ENCODE data around the gene OXCT1.
"Not testable (repeated sequence)": the region's sequence is repeated elsewhere in the genome, so short reads cannot be mapped to it uniquely, and the experiment has no call there.

Gene OXCT1

GRCh38 chr5:41773799-41774198 lies 96.4 kb downstream of the OXCT1 start:
- DNase-seq (ENCODE audit: low spot score), result no peak

GRCh38 chr5:41772785-41773442 lies 97.3 kb downstream of the OXCT1 start:
- DNase-seq (ENCODE audit: low spot score), result no peak

GRCh38 chr5:41772056-41772455 lies 98.2 kb downstream of the OXCT1 start:
- DNase-seq (ENCODE audit: low spot score), result peak; percentile 30

- no peak for DNase-seq (ENCODE audit: low spot score)
These were observed 99.4 kb downstream of the OXCT1 start for GRCh38 chr5:41770799-41771198.

- DNase-seq (ENCODE audit: low spot score), result no peak
These were observed 101.5 kb downstream of the OXCT1 start for GRCh38 chr5:41768692-41769091.

GRCh38 chr5:41764650-41765049 lies 105.6 kb downstream of the OXCT1 start:
- DNase-seq (ENCODE audit: low spot score), result no peak

GRCh38 chr5:41763574-41763973 lies 106.7 kb downstream of the OXCT1 start:
- DNase-seq (ENCODE audit: low spot score), result no peak

GRCh38 chr5:41763081-41763480 lies 107.1 kb downstream of the OXCT1 start:
- no peak for DNase-seq (ENCODE audit: low spot score)

- DNase-seq (ENCODE audit: low spot score), result no peak
These were observed 107.8 kb downstream of the OXCT1 start for GRCh38 chr5:41762426-41762825.

- no peak for DNase-seq (ENCODE audit: low spot score)
These were observed 108.6 kb downstream of the OXCT1 start for GRCh38 chr5:41761663-41762062.

GRCh38 chr5:41755705-41756104 lies 114.5 kb downstream of the OXCT1 start:
- no peak for DNase-seq (ENCODE audit: low spot score)

- no peak for DNase-seq (ENCODE audit: low spot score)
These were observed 115.4 kb downstream of the OXCT1 start for GRCh38 chr5:41754857-41755256.

- no peak for DNase-seq (ENCODE audit: low spot score)
These were observed 118.4 kb downstream of the OXCT1 start for GRCh38 chr5:41751867-41752266.

- no peak for DNase-seq (ENCODE audit: low spot score)
These were observed 121.6 kb downstream of the OXCT1 start for GRCh38 chr5:41748631-41749030.

- DNase-seq (ENCODE audit: low spot score), result no peak
These were observed 122.5 kb downstream of the OXCT1 start for GRCh38 chr5:41747708-41748107.

- no peak for DNase-seq (ENCODE audit: low spot score)
These were observed 122.9 kb downstream of the OXCT1 start for GRCh38 chr5:41747301-41747700.

- DNase-seq (ENCODE audit: low spot score), result not testable (repeated sequence)
These were observed 127.6 kb downstream of the OXCT1 start for GRCh38 chr5:41742608-41743007.

- DNase-seq (ENCODE audit: low spot score), result no peak
These were observed 131.4 kb downstream of the OXCT1 start for GRCh38 chr5:41738710-41739354.

- DNase-seq (ENCODE audit: low spot score), result no peak
These were observed 133.6 kb downstream of the OXCT1 start for GRCh38 chr5:41736641-41737040.

- DNase-seq (ENCODE audit: low spot score), result no peak
These were observed 135.0 kb downstream of the OXCT1 start for GRCh38 chr5:41735213-41735612.

- not testable (repeated sequence) for DNase-seq (ENCODE audit: low spot score)
These were observed 140.8 kb downstream of the OXCT1 start for GRCh38 chr5:41729381-41729780.

- no peak for DNase-seq (ENCODE audit: low spot score)
These were observed 141.9 kb downstream of the OXCT1 start for GRCh38 chr5:41728281-41728680.

- DNase-seq (ENCODE audit: low spot score), result no peak
These were observed 147.8 kb downstream of the OXCT1 start for GRCh38 chr5:41722359-41722950.

GRCh38 chr5:41721516-41721915 lies 148.7 kb downstream of the OXCT1 start:
- no peak for DNase-seq (ENCODE audit: low spot score)
